HG03196 (cell line): ENCODE results near the gene ARHGAP18.

ENCODE experiments used
- ATAC-seq: cut with Tn5 transposase; IDR thresholded peaks from one replicate; pipeline ENCODE4 v1.9.1; 2021; ENCODE audit not compliant: unreplicated experiment

Gene ARHGAP18

DNA sequence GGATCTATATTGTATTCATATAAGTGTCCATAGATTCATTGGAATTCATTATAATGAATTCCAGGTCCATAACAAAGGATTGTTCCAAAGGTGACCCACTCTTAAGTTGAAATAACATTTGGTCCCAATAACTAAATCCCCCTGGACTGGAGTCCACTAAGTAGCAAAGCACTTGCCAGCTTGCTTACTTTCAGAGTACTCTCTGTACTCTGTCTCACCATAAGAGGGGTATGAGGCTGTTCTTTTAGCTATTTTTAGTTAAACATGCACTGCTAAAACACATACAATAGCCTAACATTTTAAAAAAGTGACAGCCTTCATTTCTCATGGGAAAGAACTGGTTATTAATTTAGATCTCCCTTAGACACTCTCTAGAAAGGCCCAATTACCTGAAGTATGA, 16.7 kb upstream of the ARHGAP18 start:
- no peak for ATAC-seq

DNA sequence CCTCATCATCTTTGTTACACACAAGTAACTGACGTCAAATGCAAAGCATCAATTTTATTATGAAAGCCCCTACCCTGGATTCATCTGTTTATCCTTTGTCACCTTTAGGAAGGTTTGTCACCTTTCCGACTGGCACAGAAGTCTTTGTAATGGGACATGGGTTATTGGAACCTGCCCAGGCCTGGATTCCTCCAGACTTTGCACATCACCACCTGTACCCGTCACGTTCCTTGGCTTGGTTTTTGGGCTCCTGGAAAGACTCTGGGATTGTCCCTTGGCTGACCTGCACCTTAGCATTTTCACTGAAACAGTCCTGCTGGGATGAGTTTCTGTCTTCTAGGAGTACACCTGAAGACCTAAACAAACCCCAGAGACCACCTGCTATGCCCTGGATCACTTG, 15.4 kb upstream of the ARHGAP18 start:
- no peak for ATAC-seq

DNA sequence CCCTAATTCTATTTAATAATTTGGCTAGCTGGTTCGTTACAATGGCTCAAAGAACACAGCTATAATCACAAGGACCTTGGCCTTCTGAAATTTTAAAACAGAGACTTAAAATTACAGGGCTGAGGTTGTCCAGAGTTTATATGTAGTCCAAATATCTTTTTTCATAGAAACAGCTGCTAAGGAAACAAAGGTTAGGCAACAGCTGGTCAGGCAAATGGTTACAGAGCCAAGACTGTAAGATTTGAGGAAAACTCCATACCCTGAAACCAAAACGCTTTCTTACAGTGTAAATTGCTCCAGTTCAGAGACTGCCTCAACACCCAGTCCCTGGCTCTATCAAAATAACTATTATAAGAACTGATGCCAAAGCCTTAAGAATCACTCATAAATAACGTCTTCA, 9.7 kb upstream of the ARHGAP18 start:
- no peak for ATAC-seq

DNA sequence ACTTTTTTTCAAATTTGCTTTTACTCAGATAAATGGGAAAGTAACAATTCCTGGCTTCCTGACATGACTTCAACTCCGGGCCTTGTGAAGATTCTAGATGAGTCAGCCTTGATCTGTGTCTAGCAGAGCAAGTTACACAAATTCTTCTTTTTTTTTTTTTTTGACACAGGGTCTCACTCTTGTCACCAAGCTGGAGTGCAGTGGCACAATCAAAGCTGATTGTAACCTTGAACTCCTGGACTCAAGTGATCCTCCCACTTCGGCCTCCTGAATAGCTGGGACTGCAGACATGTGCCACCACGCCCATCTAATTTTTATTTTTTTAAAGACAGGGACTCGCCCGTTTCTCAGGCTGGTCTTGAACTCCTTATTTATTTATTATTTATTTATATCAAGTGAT, 7.3 kb upstream of the ARHGAP18 start:
- no peak for ATAC-seq

DNA sequence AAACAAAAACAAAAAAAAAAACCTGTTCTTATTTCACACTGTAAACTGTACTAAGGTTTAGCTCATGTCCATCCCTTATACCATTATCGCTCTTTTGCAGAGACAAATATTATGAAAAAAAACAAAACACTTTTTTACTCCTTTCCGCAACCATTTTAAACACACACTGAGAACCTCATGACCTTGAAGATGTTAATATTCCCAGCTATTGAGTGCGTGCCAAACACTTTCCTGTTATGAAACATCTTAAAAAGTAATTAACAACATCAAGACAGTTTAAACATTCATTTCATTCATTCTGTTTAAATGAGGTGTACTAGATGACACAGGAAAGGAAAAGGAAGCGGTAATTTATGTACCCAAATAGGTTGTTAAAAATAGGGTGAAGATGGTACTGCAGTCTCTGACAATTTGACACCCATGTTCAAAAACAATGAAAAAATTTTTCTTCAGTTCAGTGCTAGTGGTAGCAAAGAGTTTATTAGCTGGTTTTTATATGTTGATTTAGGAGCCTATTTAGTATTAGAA, 3.9 kb upstream of the ARHGAP18 start:
- no peak for ATAC-seq

DNA sequence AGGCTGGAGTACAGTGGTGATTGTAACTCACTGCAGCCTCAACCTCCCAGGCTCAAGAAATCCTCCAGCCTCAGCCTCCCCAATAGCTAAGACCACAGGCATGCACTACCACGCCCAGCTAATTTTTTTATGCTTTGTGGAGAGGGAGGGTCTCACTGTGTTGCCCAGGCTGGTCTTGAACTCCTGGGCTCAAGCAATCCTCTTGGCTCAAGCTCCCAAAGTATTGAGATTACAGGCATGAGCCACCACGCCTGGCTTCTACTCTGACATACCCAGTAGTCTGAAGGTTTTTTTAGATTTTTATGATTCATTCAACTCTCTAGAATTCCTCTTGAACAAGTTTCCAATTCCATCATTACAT, 1.3 kb upstream of the ARHGAP18 start:
- ATAC-seq: no peak

DNA sequence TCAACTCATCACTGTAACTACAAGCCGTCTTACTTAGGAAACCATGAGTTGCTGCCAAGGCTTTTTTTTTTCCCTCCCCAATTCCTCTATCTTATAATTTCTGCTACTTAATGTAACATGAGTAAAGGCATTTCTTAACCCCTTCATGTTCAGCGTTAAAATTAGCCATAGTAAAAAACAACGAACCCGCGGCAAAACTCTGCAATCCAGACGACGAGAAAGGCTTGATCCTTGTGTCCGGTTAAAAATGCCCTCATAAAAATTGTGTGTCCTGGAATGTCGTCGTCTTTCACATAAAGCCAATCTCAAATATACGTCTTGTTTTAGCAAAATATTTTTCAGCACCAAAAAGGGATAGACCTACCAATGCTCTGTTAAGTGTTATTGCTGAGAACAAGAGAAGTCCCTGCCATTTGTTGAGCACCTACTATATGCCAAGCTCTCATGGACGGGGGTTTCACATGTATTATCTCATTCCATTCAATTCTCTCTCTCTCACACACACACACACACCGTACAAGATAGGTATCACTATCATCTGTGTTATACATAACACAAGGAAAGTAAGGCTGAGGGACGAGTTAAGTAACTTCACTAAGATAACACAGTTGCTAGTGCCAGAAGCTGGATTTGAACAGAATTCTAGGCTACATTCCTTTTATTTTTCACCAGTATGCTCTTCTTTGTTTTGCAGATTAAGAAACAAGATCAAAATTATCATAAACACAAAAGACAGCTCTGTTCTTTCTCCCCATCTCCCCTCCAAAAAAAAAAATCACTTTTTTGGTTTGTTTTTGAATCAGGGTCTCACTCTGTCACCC, 683 bp upstream of the ARHGAP18 start:
- ATAC-seq: no peak

DNA sequence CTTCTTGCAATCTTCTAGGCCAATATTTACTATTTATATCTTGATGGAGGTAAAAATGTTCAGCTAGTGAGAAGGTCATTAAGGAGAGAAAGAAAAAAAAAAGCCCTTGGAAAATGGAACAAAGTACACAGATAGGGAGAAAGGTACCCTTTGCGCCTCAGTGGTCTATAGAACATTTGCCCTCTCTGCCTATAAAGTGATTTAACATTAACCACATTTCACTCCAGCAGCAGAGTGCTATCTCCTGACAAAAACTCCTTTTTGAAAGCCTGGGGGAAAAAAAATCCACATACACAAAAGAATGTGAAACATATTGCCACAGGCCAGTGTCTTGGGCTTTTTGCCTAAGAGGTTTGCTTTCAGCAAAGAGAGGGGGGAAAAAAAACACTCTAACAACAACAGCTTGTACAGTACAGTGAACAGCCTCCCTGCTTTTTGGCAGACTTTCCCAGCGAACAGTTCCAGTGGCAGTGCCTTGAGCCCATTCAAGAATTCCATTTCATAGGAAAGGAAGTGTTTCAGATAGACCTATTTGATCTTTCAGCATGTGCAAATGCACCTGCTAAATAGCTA, 695 bp downstream of the ARHGAP18 start:
- peak; percentile 13 for ATAC-seq

DNA sequence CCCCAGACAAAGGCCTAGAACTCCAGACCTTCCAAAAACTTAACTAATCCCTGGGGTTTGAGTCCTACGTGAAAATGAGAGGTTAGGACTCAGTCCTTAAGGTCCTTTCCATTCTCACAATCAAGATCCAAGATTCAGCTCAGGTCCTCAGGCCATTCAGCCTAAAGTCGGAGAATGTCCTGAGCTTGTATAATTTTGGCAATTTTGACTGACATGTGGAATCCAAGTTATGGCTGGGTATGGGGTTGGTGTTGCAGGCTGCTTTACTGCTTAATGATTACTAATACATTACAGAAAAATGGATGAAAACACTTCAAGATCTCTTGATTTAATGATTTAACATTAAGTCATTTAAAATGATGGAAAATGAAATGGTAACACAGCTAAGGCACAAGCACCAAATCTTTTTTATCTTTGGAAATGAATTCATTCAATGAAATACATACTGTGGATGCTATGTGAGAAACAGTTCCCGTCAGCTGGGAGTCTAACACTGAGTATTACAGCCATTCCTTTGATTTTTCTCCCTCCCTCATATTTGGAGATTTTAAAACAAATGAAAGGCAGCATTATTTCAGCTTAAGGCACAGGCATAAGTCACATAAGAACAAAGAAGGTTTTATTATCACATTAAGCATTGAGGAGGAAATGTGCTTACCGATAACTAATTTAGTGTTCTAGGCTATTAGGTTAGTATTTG, 1.3 kb downstream of the ARHGAP18 start:
- no peak for ATAC-seq

DNA sequence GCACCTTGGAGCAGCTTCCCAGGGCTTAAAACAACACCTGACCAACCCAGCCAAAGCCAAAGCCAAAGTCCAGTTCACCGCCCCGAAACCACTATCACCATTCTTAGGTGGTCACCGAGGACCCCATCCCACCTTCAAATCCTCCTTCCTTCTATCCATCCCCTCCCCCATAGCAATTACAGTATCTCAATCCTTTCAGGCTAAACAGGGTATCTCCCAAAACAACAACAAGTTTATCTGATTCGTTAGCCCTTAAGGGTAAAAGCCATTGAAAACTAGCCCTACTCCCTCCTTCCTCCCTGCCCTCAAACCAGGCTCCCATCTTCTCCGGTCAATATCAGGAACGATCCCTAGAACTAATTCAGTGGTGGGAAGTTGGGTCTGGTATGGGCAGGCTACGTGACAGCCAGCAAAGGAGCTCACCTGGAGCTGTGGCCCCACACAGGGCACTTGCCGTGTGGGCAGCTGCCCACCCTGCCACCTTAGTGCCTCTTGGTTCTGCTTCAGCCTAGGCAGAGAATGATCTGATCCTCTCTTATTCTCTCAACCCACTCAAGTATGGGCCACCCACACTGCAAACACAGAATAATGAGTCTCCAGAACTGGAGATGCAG, 2.0 kb downstream of the ARHGAP18 start:
- no peak for ATAC-seq

DNA sequence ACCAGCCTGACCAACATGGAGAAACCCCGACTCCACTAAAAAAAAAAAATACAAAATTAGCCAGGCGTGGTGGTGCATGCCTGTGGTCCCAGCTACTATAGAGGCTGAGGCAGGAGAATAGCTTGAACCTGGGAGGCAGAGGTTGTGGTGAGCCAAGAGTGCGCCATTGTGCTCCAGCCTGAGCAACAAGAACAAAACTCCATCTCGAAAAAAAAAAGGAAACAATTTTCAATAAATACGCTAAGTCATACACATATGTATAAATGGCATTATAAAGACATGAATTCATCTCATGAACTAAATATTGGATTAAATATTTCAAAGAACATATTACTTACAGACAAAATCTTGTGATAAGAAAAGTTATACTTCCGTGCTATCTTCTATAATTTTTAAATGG, 2.9 kb downstream of the ARHGAP18 start:
- no peak for ATAC-seq

DNA sequence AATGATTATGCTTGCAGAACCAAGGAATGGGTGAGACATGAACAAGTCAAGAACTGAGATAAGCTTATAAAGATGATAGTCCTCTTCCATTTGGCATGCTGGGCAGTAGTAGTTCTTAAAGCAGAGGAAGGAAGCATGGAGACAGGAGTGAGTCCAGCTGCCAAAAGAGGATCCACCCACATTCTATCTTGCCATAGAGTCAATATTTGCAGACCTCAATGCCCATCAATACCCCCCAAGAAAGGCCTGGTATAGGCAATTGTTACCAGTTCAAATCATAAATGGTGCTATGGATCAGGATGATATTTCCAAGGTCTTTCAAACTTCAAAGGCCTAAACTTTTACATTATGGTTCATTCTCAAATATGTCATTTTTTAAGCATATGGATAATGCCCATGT, 4.8 kb downstream of the ARHGAP18 start:
- no peak for ATAC-seq

DNA sequence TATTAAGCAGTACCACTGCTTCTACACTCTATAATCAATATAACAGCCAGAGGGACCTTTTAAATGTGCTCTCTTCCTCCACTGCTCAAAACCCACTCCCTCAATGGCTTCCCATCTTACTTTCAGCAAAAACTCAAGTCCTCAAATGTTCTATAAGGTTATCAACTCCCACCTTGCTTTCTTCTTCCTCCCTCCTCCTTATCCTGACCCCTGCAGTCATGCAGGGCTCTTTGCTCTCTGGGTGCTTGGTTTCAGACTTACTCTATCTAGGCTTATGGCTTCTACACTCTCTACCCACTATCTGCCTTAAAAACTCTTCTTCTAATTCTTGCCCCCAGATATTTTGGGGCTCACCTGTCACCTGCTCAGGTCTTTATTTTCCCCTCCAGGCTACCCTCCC, 5.3 kb downstream of the ARHGAP18 start:
- no peak for ATAC-seq

DNA sequence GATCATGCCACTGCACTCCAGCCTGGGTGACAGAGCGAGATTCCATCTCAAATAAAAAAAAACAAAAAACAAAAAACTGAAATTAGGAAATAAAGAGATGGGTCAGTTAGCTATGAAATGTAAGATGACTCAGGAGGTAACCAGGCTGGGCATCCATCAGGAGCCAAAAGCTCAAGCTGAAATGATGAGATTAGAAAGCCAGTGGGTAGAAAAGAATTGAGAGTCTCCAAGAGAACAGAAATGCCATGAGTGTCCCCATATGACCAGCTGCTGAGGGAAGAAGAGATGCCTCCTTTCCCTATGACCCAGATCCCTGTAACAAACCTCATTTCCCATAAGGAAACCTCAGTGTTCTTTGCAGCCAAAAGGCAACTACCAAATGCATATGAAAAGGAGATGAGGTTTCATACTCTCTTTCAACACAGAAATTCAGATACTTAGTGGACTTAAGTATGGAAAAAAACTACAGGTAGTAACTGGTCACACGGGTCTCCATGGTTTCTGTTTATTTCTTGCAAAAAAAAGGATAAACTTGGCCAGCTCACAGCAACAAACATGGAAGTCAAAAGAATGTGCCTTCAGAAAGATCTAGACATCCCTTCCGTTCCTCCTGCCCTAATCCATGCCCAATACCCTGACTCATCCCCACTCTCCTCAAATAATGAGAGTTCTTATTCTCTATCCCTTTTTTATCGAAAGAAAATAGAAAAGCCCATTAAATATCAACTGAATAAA, 8.1 kb downstream of the ARHGAP18 start:
- ATAC-seq: no peak

DNA sequence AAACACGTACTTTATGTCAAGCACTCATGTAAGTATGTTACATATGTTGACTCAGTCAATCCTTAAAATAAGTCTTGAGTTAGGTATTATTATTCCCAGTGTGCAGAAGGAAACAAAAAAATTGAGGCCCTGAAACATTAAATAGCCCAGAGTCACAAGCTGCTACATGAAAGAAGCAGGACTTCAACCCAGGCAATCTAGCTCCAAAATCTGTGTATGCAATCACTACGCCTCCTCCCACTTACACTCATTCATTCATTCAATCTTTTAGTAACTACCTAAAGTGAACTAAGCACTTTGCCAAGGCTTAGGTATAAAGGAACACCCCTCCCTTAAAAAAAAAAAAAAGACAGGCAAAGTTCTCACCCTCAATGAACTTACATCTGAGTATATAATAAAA, 9.3 kb downstream of the ARHGAP18 start:
- no peak for ATAC-seq

DNA sequence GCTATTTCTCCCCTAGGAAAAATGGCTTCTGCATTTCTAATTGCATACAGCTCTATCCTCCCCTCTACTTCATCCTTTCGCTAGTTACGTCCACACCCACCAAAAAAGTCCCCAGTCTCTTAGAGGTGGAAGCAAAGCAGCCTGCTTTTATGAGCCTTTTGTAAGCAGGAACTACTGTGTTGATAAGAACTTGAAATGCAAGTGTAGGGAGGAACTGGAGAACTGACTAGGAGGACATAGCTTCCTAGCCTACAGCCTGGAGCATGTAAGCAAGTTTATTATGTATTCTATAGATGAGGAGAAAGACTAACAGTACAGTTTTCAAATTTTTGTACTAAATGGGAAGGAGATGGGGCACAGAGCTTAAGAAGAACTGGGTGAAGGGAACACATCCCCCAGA, 10.3 kb downstream of the ARHGAP18 start:
- no peak for ATAC-seq

DNA sequence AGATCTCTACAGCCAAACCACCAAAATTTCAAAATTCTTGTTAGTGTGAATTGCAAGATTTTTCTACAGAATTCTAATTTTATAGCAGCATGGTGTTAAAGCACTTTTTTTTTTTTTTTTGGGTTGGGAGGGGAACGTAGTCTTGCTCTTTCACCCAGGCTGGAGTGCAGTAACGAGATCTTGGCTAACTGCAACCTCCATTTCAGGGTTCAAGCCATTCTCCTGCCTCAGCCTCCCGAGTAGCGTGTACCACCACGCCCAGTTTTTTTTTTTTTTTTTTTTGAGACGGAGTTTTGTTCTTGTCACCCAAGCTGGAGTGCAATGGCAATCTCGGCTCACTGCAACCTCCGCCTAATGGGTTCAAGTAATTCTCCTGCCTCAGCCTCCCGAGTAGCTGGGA, 11.5 kb downstream of the ARHGAP18 start:
- ATAC-seq: no peak

DNA sequence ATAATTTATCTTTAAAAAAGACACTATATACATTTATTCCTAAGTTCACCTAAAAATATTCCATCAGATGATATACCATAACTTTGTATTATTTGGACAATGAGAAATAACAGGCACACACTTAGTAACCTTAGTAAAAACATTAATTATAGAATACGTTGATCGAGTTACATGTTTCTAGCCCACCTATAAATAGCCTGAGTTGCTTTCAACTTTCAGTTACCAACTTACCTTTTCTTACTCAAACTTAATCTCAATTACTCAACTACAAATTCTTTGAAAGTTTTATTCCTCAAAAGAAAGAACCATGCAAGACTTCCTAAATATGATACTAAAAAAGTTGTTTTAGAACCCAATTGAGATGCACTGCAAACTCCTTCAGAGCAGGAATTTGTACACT, 12.2 kb downstream of the ARHGAP18 start:
- no peak for ATAC-seq

DNA sequence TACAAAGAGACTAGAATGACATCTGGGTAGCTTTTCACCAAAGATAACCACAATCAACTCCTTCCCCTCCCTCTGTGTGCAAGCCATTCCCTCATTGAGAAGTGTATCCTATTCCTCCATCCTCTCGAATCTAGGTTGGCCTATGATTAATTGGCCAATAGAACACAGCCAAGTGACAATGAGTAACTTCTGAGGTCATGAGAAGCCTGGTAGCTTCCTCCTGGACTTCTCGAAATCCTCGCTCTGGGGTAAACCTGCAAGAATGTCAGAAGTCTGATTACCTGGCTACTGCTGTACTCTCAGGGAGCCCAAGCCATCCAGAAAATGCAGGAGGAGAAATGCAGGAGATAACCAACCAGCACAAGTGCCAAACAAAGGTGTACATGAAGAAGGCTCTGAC, 13.1 kb downstream of the ARHGAP18 start:
- no peak for ATAC-seq

DNA sequence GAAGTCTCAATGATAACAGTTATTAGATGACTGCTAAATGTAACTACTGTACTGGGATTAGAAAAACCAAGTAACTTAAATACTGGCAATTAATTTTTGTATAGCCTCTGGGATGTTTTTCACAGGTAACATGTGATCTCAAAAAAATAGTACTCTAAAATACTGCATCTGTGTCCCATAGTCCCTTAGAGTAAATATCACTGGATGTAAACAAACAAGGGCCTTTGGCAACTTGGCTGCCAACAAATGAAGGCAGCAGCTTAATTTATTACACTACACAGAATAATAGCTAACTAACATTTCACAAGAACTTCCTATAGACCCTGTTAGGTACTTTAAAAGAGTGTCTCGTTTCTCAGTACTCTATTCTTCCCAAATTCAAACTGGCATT, 14.0 kb downstream of the ARHGAP18 start:
- peak; percentile 19 for ATAC-seq

DNA sequence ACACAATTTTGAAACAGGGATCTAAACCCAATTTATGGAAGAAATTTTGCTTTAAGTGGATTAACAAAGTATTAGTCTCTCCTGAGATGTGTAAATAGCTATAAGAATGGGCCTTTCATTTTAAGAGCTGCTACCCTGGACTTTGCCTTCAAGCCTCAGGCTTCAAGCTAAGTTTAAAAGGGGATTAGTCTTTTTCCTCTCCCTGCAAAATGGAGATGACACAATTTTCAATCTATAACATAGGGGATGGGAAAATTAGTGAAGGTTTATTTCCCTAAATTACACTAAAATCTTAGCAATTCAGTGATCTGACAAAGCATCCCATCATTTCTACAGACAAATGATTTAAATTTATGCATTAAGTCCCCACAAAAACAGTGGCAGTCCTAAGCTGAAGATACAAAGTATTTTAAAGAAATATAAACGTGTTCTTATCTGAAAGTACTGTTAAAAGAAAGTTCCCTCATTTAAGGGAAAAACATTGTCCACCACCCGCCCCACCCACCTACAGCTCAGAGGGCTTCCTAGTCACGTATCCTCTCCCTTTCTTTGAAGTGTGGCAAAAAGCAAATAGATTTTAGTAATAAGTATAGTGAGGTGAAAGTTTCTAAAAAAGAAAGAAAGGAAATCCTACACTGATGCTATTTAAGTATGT, 14.5 kb downstream of the ARHGAP18 start:
- peak; percentile 74 for ATAC-seq
